ENCODE data around the gene FGFBP3. TPM values are rescaled to one million over a fixed set of nuclear protein-coding genes. Genes with fewer than 3 reads are reported as not detected.
"Not testable (repeated sequence)": the region's sequence is repeated elsewhere in the genome, so short reads cannot be mapped to it uniquely, and the experiment has no call there.

FGFBP3 gene
- total RNA-seq, 4 donors from 2014 or later: 0.58 to 1.7 (median 0.85) TPM

- H3K27me3 ChIP-seq: no peaks in the 10 kb centered on the region
- no peak for DNase-seq (ENCODE audit: extremely low spot score)
- H3K4me3 ChIP-seq: no peak overlapping the region
- TF ChIP-seq CTCF (IDR thresholded peaks at IDR 0.05) (no peak), POLR2AphosphoS5 (IDR thresholded peaks at IDR 0.05) (no peak), POLR2A (IDR thresholded peaks at IDR 0.05; ENCODE audit: low read depth) (no peak), EP300 (IDR thresholded peaks at IDR 0.05) (no peak)
- H3K27ac ChIP-seq (replicated peaks in 1 of 4): no peak overlapping the region
- 71% methylated on average over 8 of the region's 8 CpGs for WGBS
- no peaks in the 10 kb centered on the region for H3K9me3 ChIP-seq
- no peaks in the 10 kb centered on the region for H3K36me3 ChIP-seq
- intact Hi-C loops (cut with DNase I): no loop called here
- no peaks in the 10 kb centered on the region for H3K4me1 ChIP-seq
Measured at GRCh38 chr10:91897421-91897820, 11.9 kb downstream of the FGFBP3 start.

- 88% methylated on average over 3 of the region's 3 CpGs for WGBS
- Histone ChIP-seq H3K27ac (replicated peaks in 1 of 4) (no peak overlapping the region), H3K9me3 (no peaks in the 10 kb centered on the region), H3K27me3 (no peaks in the 10 kb centered on the region), H3K36me3 (no peaks in the 10 kb centered on the region), H3K4me3 (no peak overlapping the region), H3K4me1 (no peaks in the 10 kb centered on the region)
- no peak for TF ChIP-seq POLR2AphosphoS5 (IDR thresholded peaks at IDR 0.05)
- TF ChIP-seq CTCF (IDR thresholded peaks at IDR 0.05): no peak
- TF ChIP-seq POLR2A (IDR thresholded peaks at IDR 0.05; ENCODE audit: low read depth): no peak
- no peak for TF ChIP-seq EP300 (IDR thresholded peaks at IDR 0.05)
- no peak for DNase-seq (ENCODE audit: extremely low spot score)
- intact Hi-C loops (cut with DNase I): no loop called here
Measured at GRCh38 chr10:91896212-91896756, 13.0 kb downstream of the FGFBP3 start.

GRCh38 chr10:91894261-91894685 is 15.0 kb downstream of the FGFBP3 start:
- intact Hi-C loops (cut with DNase I); H3K4me1 ChIP-seq; H3K36me3 ChIP-seq; DNase-seq (ENCODE audit: extremely low spot score); H3K27ac ChIP-seq (replicated peaks in 1 of 4); H3K4me3 ChIP-seq; H3K9me3 ChIP-seq; H3K27me3 ChIP-seq: not testable (repeated sequence)
- 92% methylated on average over 14 of the region's 14 CpGs for WGBS

DNA sequence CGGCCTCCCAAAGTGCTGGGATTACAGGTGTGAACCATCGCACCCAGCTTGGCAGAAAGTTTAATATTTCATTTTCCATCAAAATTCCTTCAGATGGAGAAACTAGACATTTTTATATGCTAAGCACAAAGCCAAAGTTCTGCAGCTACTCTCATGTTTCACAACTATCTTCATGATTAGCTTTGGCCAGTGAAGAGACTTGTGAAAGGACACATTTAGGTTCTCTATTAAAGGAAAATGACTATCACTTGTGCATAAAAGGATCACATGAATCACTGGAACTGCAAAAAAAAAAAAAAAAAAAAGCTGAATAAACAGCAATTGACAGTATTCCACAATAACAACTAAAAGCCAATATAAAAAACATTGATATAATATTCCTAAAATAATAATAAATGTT is 16.2 kb downstream of the FGFBP3 start:
- Histone ChIP-seq H3K36me3 (no peaks in the 10 kb centered on the region), H3K27ac (replicated peaks in 1 of 4) (no peak overlapping the region), H3K4me1 (peaks cover under 1 to 2% (median 1%) of the 10 kb centered on the region in 4 donors), H3K27me3 (no peaks in the 10 kb centered on the region), H3K4me3 (no peak overlapping the region), H3K9me3 (no peaks in the 10 kb centered on the region)
- 100% methylated on average over 2 of the region's 2 CpGs for WGBS
- TF ChIP-seq EP300 (IDR thresholded peaks at IDR 0.05) (no peak), CTCF (IDR thresholded peaks at IDR 0.05) (no peak), POLR2AphosphoS5 (IDR thresholded peaks at IDR 0.05) (no peak), POLR2A (IDR thresholded peaks at IDR 0.05; ENCODE audit: low read depth) (no peak)
- intact Hi-C loops (cut with DNase I): no loop called here
- no peak for DNase-seq (ENCODE audit: extremely low spot score)

GRCh38 chr10:91891125-91892001 is 17.9 kb downstream of the FGFBP3 start:
- Histone ChIP-seq H3K4me3 (no peak overlapping the region), H3K4me1 (peaks cover 6 to 14% (median 14%) of the 10 kb centered on the region in 4 donors), H3K36me3 (no peaks in the 10 kb centered on the region), H3K9me3 (no peaks in the 10 kb centered on the region), H3K27ac (replicated peaks in 1 of 4) (no peak overlapping the region), H3K27me3 (no peaks in the 10 kb centered on the region)
- intact Hi-C loops (cut with DNase I): no loop called here
- 100% methylated on average over 1 of the region's 1 CpG for WGBS
- no peak for TF ChIP-seq EP300 (IDR thresholded peaks at IDR 0.05)
- TF ChIP-seq POLR2AphosphoS5 (IDR thresholded peaks at IDR 0.05): no peak
- TF ChIP-seq CTCF (IDR thresholded peaks at IDR 0.05): no peak
- no peak for TF ChIP-seq POLR2A (IDR thresholded peaks at IDR 0.05; ENCODE audit: low read depth)
- DNase-seq (ENCODE audit: extremely low spot score): no peak

All from esophagus muscularis mucosa (tissue), 4 donors.